Umbilical cord (tissue), 2 donors: ENCODE results near the gene PREP. TPM values are rescaled to one million over a fixed set of nuclear protein-coding genes. Genes with fewer than 3 reads are reported as not detected.
"Not testable (repeated sequence)": the region's sequence is repeated elsewhere in the genome, so short reads cannot be mapped to it uniquely, and the experiment has no call there.

Experiments used
- DNase-seq: peaks from one replicate; pipeline ENCODE4 v3.0.0-alpha.2; 2015; ENCODE audit warnings: low spot score
- total RNA-seq: library from RNA; depleted of rRNA; stranded (reverse); fragments of >200 nt; gene quantifications from one replicate; pipeline ENCODE4 v1.2.3, GENCODE V29; 2014; ENCODE audit warnings: low replicate concordance; ENCODE audit not compliant: insufficient read depth

Gene PREP
- 17.8 TPM for total RNA-seq

GRCh38 chr6:105402939-105403935 lies at the start of gene PREP:
PREP (minus strand) TSS chr6:105403082; CDS start chr6:105402891, 191 bp downstream.
- peak; percentile 90 for DNase-seq

GRCh38 chr6:105452376-105452775 lies 49.5 kb upstream of the PREP start:
- no peak for DNase-seq

- DNase-seq = no peak
Observed at GRCh38 chr6:105449756-105450390, 47.0 kb upstream of the PREP start.

- no peak for DNase-seq
Observed at GRCh38 chr6:105445481-105445880, 42.6 kb upstream of the PREP start.

GRCh38 chr6:105443941-105444340 lies 41.1 kb upstream of the PREP start:
- DNase-seq = no peak

- DNase-seq = no peak
Observed at GRCh38 chr6:105442369-105442768, 39.5 kb upstream of the PREP start.

GRCh38 chr6:105437236-105437635 lies 34.4 kb upstream of the PREP start:
- no peak for DNase-seq

GRCh38 chr6:105433723-105434122 lies 30.8 kb upstream of the PREP start:
- no peak for DNase-seq

GRCh38 chr6:105432797-105433196 lies 29.9 kb upstream of the PREP start:
- peak; percentile 54 for DNase-seq

GRCh38 chr6:105431226-105431625 lies 28.3 kb upstream of the PREP start:
- DNase-seq = peak; percentile 52

GRCh38 chr6:105430685-105431084 lies 27.8 kb upstream of the PREP start:
- DNase-seq = no peak

GRCh38 chr6:105429676-105430075 lies 26.8 kb upstream of the PREP start:
- no peak for DNase-seq

GRCh38 chr6:105428342-105428957 lies 25.6 kb upstream of the PREP start:
- DNase-seq = peak; percentile 3

GRCh38 chr6:105424175-105424783 lies 21.4 kb upstream of the PREP start:
- peak; percentile 43 for DNase-seq

GRCh38 chr6:105416971-105417370 lies 14.1 kb upstream of the PREP start:
- DNase-seq = not testable (repeated sequence)

- DNase-seq = no peak
Observed at GRCh38 chr6:105409734-105410133, 6.9 kb upstream of the PREP start.

- peak; percentile 32 for DNase-seq
Observed at GRCh38 chr6:105402090-105402938, 568 bp downstream of the PREP start.

GRCh38 chr6:105401247-105402089 lies 1.4 kb downstream of the PREP start:
- no peak for DNase-seq

- no peak for DNase-seq
Observed at GRCh38 chr6:105400501-105400900, 2.4 kb downstream of the PREP start.

GRCh38 chr6:105398859-105399258 lies 4.0 kb downstream of the PREP start:
- DNase-seq = no peak
